Activated CD4-positive, alpha-beta T cell treated with anti-CD3 and anti-CD28 coated beads, Interleukin-10, Interleukin-2, amounts not matched to agents 100 ng/mL and 50 ng/mL, durations not matched to agents 16 hours and 8 hours (primary cell): Measurements from ENCODE around the gene SRSF10.
"Not testable (repeated sequence)": the region's sequence is repeated elsewhere in the genome, so short reads cannot be mapped to it uniquely, and the experiment has no call there.

Experiments
- DNase-seq: peaks from one replicate; pipeline ENCODE4 v3.0.0-alpha.2; 2020

SRSF10 gene

GRCh38 chr1:23979881-23980727 is at the start of gene SRSF10:
Gene SRSF10 (minus strand): TSS chr1:23980327. CDS start chr1:23980255, 72 bp downstream.
- peak; percentile 99 for DNase-seq

DNA sequence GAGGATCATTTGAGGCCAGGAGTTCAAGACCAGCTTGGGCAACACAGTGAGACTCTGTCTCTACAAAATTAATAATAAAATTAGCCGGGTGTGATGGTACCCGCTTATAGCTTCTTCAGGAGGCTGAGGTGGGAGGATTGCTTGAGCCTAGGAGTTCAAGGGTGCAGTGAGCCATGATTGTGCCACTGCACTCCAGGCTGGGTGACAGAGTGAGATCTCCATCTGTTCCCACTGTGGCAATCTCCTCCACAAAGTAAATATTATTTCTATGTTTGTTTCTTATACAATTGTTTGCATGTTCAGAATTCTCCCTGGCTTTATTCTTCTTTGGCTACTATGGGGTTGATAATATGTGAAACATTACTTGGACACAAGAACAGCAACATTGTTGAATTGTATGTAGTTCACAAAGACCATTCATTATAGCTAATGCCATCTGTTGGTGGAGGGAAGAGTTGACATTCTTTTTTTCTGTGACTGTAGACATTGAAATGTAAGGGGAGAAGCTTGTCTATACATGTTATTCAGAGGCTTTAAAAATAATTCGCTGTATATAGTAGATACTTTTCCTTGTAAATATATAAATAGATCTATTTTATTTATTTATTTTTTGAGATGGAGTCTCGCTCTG is 47.8 kb upstream of the SRSF10 start:
- peak; percentile 14 for DNase-seq

GRCh38 chr1:24022581-24023361 is 42.6 kb upstream of the SRSF10 start:
- no peak for DNase-seq

GRCh38 chr1:24021403-24022266 is 41.5 kb upstream of the SRSF10 start:
- no peak for DNase-seq

DNA sequence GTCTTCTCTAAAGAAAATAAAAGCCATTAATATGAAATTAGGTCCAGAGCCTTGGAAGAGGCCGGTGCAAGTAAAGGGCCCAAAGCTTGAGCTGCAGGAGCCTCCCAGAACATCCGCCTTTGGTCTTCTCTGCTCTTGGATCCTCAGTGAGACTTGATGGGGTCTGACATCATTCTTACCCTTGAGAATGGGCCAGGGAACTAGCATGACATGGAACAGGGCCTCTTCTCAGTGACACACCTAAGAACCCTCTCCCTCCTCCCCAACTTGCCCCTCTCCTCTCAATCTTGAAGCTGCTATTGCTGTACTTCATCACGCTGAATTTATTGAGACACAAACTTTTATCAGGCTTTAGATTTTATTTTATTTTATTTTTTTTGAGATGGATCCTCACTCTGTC is 40.3 kb upstream of the SRSF10 start:
- no peak for DNase-seq

- no peak for DNase-seq
These were observed 39.9 kb upstream of the SRSF10 start for GRCh38 chr1:24020025-24020424.

- DNase-seq: no peak
These were observed 38.8 kb upstream of the SRSF10 start for GRCh38 chr1:24018611-24019580.

- no peak for DNase-seq
These were observed 35.4 kb upstream of the SRSF10 start for GRCh38 chr1:24015221-24016210.

GRCh38 chr1:24012878-24013277 is 32.8 kb upstream of the SRSF10 start:
- DNase-seq: not testable (repeated sequence)

DNA sequence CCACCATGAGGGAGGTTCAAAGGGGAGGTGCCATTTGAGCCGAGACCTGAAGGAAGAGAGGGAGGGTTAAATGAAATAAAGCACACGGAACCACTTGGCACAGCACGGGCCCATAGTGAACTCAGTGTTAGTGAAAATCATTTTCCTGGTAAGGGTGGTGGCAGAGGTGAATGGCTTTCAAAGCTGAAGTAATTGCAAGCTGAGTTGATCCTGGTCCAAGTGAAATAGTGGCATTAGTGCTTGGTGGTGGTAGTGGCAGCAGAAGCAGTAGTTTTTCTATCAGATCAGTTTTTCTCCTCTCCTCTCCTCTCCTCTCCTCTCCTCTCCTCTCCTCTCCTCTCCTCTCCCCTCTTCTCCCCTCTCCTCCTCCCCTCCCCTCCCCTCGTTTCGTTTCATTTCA is 30.5 kb upstream of the SRSF10 start:
- no peak for DNase-seq

DNA sequence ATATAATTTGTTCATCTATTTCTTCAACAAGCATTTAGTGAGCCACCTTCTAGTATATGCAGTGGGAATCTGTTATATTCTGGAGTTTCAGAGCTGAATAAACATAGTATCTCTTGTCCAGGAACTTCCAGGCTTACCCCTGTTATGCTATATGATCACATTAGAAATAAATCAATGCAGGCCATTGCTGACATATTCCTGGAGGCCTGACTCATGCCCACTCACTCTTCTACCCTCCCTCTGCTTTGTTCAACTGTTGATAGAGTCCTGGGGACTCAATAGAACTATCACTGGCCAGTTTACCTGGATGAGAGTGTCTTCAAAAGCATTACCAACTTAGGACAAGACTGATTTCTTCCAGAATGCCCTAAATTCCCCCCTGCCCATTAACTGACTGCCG is 29.3 kb upstream of the SRSF10 start:
- DNase-seq: no peak

- DNase-seq: not testable (repeated sequence)
These were observed 28.6 kb upstream of the SRSF10 start for GRCh38 chr1:24008574-24009184.

DNA sequence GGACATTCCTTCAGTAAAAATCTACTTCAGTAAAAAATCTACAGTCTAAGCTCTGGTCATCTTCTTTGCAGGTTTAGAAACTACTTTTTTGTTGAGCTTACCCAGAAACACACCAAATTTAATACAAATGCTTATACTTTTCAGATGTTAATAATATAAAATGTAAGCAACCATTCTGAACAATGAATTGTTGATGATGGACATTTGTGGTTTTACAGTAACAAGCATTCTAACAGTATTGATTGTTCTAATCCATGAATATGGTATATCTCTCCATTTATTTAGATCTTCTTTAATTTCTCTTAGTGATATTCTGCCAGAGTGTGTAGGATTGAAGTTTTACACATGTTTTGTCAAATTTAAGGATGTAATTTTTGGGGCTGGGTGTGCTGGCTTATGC is 27.0 kb upstream of the SRSF10 start:
- no peak for DNase-seq

GRCh38 chr1:24005163-24005562 is 25.0 kb upstream of the SRSF10 start:
- no peak for DNase-seq

- no peak for DNase-seq
These were observed 24.0 kb upstream of the SRSF10 start for GRCh38 chr1:24004132-24004531.

DNA sequence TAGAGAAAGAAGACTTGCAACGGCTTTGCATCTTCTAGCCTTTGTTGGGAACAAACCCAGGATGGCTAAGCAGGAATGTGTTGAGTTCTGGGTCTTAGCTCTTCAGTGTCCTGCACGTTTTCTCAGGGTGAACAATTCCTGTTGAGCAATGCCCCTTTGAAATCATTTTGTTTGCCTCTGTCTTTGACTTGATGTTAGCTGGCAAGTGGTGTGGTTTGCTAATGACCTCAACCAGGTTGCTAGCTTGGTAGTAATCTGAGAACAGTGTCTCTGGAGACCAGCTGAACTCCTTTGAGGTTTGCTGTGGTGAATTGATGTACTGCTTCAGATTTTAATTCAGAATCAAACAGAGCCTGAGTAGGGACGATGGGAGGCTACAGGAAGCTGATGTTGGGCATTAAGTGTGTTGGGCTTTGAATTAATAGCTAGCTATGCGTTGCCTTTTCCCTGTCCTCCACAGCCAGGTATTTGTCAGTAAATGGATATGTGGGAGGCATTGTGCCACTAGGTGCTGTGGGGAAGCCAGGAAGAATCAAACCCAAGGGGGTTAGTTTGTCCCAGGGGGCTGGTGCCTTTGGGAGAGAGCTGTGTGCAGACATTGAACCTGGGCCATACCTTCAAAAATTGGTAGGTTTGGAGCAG is 23.3 kb upstream of the SRSF10 start:
- no peak for DNase-seq

GRCh38 chr1:24002695-24003094 is 22.6 kb upstream of the SRSF10 start:
- no peak for DNase-seq

GRCh38 chr1:23999156-23999671 is 19.1 kb upstream of the SRSF10 start:
- no peak for DNase-seq

DNA sequence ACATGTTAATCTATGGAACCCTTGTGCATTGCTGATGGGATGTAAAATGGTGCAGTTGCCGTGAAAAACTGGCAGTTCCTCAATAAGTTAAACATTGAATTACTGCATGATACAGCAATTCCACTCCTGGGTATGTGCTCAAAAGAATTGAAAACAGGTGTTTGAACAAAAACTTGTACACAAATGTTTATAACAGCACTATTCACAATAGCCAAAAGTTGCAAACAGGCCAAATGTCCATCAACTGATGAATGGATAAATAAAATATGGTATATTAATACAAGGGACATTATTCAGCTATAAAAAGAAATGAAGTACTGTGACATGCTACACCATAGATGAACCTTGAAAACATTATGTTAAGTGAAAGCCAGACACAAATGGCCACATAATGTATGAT is 17.7 kb upstream of the SRSF10 start:
- DNase-seq: no peak
